SK-N-SH treated with all-trans-retinoic acid at 6 μM for 48 hours (cell line): ENCODE data around the gene KDM4C.

Source experiments
- BACH2 ChIP-seq: fragments of 250-450 bp; sonication (Bioruptor Pico); IDR thresholded peaks from 2 replicates; pipeline ENCODE4 v1.9.0; 2021; ENCODE audit warnings: mild to moderate bottlenecking, borderline replicate concordance
- OSR1 ChIP-seq: fragments of 250-450 bp; sonication (Bioruptor Pico); IDR thresholded peaks from 2 replicates; pipeline ENCODE4 v1.8.0; 2022; ENCODE audit warnings: moderate library complexity, mild to moderate bottlenecking, inconsistent platforms
- PPARA ChIP-seq: fragments of 250-450 bp; sonication (Bioruptor Pico); IDR thresholded peaks from 2 replicates; pipeline ENCODE4 v1.5.0; 2020; ENCODE audit warnings: mild to moderate bottlenecking, borderline replicate concordance
- RARB ChIP-seq: fragments of 250-450 bp; sonication (Bioruptor Pico); IDR thresholded peaks from 2 replicates; pipeline ENCODE4 v1.8.0; 2021; ENCODE audit warnings: mild to moderate bottlenecking, moderate library complexity
- ZFP3 ChIP-seq: fragments of 250-450 bp; sonication (Bioruptor Pico); IDR thresholded peaks from 2 replicates; pipeline ENCODE4 v1.5.0; 2020; ENCODE audit warnings: mild to moderate bottlenecking, moderate library complexity
- ZFP30 ChIP-seq: fragments of 450-650 bp; formaldehyde crosslinking; IDR thresholded peaks from 2 replicates; pipeline ENCODE4 v1.5.0; 2022; ENCODE audit warnings: mild to moderate bottlenecking, moderate library complexity
- TF ChIP-seq, protein P1 (sequence below): fragments of 250-450 bp; sonication (Bioruptor Pico); IDR thresholded peaks from 2 replicates; pipeline ENCODE4 v1.8.0; 2020; ENCODE audit warnings: mild to moderate bottlenecking, moderate library complexity, borderline replicate concordance
- TF ChIP-seq, protein P2 (sequence below): fragments of 250-450 bp; sonication (Bioruptor Pico); IDR thresholded peaks from 2 replicates; pipeline ENCODE4 v1.5.1; 2020; ENCODE audit warnings: low read depth, mild to moderate bottlenecking, moderate library complexity
- TF ChIP-seq, protein P3 (sequence below): fragments of 250-450 bp; sonication (Bioruptor Pico); IDR thresholded peaks from 2 replicates; pipeline ENCODE4 v1.5.1; 2021; ENCODE audit warnings: mild to moderate bottlenecking, moderate library complexity
- TF ChIP-seq, protein P4 (sequence below): fragments of 250-450 bp; sonication (Bioruptor Pico); IDR thresholded peaks from 2 replicates; pipeline ENCODE4 v1.5.0; 2020; ENCODE audit warnings: mild to moderate bottlenecking, moderate library complexity

DNA sequence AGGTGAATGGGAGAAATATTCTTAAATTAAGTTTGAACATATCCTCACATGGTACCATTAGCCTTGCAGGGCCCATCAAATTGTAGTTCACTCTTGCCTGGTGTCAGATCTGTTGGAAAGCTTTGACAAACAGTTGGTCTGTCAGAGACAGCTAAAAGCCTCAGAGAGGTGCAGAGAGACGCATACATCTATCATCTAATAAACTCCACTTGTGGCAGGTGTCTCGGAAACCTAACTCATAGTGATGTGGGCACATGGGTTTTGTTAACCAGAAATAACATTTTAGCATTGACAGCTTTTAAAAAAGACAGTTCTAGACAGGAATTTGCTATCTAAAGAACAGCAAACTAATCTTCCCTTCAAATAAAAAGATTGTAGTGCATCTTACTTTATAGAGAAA lies 315.9 kb downstream of the KDM4C start:
- TF ChIP-seq, protein P1, sequence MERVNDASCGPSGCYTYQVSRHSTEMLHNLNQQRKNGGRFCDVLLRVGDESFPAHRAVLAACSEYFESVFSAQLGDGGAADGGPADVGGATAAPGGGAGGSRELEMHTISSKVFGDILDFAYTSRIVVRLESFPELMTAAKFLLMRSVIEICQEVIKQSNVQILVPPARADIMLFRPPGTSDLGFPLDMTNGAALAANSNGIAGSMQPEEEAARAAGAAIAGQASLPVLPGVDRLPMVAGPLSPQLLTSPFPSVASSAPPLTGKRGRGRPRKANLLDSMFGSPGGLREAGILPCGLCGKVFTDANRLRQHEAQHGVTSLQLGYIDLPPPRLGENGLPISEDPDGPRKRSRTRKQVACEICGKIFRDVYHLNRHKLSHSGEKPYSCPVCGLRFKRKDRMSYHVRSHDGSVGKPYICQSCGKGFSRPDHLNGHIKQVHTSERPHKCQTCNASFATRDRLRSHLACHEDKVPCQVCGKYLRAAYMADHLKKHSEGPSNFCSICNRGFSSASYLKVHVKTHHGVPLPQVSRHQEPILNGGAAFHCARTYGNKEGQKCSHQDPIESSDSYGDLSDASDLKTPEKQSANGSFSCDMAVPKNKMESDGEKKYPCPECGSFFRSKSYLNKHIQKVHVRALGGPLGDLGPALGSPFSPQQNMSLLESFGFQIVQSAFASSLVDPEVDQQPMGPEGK (CRISPR knock-in tag) = no peak
- TF ChIP-seq ZFP30 = no peak
- no peak for TF ChIP-seq PPARA (CRISPR knock-in tag)
- no peak for TF ChIP-seq RARB (CRISPR knock-in tag)
- no peak for TF ChIP-seq BACH2 (CRISPR knock-in tag)
- TF ChIP-seq, protein P2, sequence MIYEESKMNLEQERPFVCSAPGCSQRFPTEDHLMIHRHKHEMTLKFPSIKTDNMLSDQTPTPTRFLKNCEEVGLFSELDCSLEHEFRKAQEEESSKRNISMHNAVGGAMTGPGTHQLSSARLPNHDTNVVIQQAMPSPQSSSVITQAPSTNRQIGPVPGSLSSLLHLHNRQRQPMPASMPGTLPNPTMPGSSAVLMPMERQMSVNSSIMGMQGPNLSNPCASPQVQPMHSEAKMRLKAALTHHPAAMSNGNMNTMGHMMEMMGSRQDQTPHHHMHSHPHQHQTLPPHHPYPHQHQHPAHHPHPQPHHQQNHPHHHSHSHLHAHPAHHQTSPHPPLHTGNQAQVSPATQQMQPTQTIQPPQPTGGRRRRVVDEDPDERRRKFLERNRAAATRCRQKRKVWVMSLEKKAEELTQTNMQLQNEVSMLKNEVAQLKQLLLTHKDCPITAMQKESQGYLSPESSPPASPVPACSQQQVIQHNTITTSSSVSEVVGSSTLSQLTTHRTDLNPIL (CRISPR knock-in tag) = no peak
- TF ChIP-seq, protein P3, sequence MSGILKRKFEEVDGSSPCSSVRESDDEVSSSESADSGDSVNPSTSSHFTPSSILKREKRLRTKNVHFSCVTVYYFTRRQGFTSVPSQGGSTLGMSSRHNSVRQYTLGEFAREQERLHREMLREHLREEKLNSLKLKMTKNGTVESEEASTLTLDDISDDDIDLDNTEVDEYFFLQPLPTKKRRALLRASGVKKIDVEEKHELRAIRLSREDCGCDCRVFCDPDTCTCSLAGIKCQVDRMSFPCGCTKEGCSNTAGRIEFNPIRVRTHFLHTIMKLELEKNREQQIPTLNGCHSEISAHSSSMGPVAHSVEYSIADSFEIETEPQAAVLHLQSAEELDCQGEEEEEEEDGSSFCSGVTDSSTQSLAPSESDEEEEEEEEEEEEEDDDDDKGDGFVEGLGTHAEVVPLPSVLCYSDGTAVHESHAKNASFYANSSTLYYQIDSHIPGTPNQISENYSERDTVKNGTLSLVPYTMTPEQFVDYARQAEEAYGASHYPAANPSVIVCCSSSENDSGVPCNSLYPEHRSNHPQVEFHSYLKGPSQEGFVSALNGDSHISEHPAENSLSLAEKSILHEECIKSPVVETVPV (CRISPR knock-in tag) = no peak
- TF ChIP-seq, protein P4, sequence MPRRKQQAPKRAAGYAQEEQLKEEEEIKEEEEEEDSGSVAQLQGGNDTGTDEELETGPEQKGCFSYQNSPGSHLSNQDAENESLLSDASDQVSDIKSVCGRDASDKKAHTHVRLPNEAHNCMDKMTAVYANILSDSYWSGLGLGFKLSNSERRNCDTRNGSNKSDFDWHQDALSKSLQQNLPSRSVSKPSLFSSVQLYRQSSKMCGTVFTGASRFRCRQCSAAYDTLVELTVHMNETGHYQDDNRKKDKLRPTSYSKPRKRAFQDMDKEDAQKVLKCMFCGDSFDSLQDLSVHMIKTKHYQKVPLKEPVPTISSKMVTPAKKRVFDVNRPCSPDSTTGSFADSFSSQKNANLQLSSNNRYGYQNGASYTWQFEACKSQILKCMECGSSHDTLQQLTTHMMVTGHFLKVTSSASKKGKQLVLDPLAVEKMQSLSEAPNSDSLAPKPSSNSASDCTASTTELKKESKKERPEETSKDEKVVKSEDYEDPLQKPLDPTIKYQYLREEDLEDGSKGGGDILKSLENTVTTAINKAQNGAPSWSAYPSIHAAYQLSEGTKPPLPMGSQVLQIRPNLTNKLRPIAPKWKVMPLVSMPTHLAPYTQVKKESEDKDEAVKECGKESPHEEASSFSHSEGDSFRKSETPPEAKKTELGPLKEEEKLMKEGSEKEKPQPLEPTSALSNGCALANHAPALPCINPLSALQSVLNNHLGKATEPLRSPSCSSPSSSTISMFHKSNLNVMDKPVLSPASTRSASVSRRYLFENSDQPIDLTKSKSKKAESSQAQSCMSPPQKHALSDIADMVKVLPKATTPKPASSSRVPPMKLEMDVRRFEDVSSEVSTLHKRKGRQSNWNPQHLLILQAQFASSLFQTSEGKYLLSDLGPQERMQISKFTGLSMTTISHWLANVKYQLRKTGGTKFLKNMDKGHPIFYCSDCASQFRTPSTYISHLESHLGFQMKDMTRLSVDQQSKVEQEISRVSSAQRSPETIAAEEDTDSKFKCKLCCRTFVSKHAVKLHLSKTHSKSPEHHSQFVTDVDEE (CRISPR knock-in tag) = no peak
- no peak for TF ChIP-seq OSR1
- TF ChIP-seq ZFP3 = no peak
